IPS-20b (cell line): ENCODE measurements around the gene NBEAL2.

ENCODE experiments used
- H3K27ac ChIP-seq: one replicate; pipeline ENCODE4 v1.5.1; 2013; ENCODE audit warnings: low read length
- H3K27me3 ChIP-seq: 2 replicates; pipeline ENCODE4 v1.6.1; 2013; ENCODE audit warnings: mild to moderate bottlenecking, low read length, inconsistent platforms; ENCODE audit not compliant: insufficient read depth
- H3K36me3 ChIP-seq: 2 replicates; pipeline ENCODE4 v1.6.1; 2013; ENCODE audit warnings: low read depth, mild to moderate bottlenecking, inconsistent platforms, low read length, moderate library complexity; ENCODE audit not compliant: insufficient read depth
- H3K4me1 ChIP-seq: 2 replicates; pipeline ENCODE4 v1.6.1; 2013; ENCODE audit warnings: mild to moderate bottlenecking, control low read depth, inconsistent platforms, low read length, moderate library complexity; ENCODE audit not compliant: insufficient read depth
- H3K4me3 ChIP-seq: 2 replicates; pipeline ENCODE4 v1.5.1; 2013; ENCODE audit warnings: mild to moderate bottlenecking, low read length, inconsistent platforms
- H3K9ac ChIP-seq: 2 replicates; pipeline ENCODE4 v1.6.1; 2013; ENCODE audit warnings: low read depth, mild to moderate bottlenecking, inconsistent platforms, low read length, moderate library complexity
- H3K9me3 ChIP-seq: 2 replicates; pipeline ENCODE4 v1.6.1; 2013; ENCODE audit warnings: mild to moderate bottlenecking, low read depth, low read length, inconsistent platforms; ENCODE audit not compliant: insufficient read depth

The NBEAL2 gene

GRCh38 chr3:47057212-47057671 is 77.8 kb downstream of the NBEAL2 start:
- peaks cover 52% of the 10 kb centered on the region for H3K36me3 ChIP-seq
- H3K27ac ChIP-seq = no peak overlapping the region
- H3K4me3 ChIP-seq = no peak overlapping the region
- H3K27me3 ChIP-seq = no peaks in the 10 kb centered on the region
- H3K9ac ChIP-seq = no peak overlapping the region
- H3K4me1 ChIP-seq = no peaks in the 10 kb centered on the region
- H3K9me3 ChIP-seq = no peaks in the 10 kb centered on the region
